Tongue (tissue), 2 donors: Measurements from ENCODE around the gene POLRMT. TPM values are rescaled to one million over a fixed set of nuclear protein-coding genes. Genes with fewer than 3 reads are reported as not detected.
A peak's percentile ranks its signal among the peaks of the same experiment; 100 is the strongest.

Experiments used
- DNase-seq: peaks from one replicate; pipeline ENCODE4 v3.0.0-alpha.2; 2015
- total RNA-seq: library from RNA; depleted of rRNA; stranded (reverse); fragments of >200 nt; gene quantifications from one replicate; pipeline ENCODE4 v1.2.3, GENCODE V29; 2014

Gene POLRMT
- total RNA-seq, 1 donor from 2014 or later = 25.1 TPM

GRCh38 chr19:662962-663681, 29.8 kb upstream of the POLRMT start, which contains the start of gene RNF126:
Gene RNF126 (minus strand): TSS chr19:663214. CDS start chr19:663121, 93 bp downstream.
- peak; percentile 95 for DNase-seq

GRCh38 chr19:662207-662961, 29.0 kb upstream of the POLRMT start:
- peak; percentile 53 for DNase-seq

GRCh38 chr19:661427-662196, 28.3 kb upstream of the POLRMT start:
- no peak for DNase-seq

GRCh38 chr19:660793-661426, 27.6 kb upstream of the POLRMT start:
- DNase-seq = no peak

- no peak for DNase-seq
Observed at GRCh38 chr19:658916-659839, 25.8 kb upstream of the POLRMT start.

- DNase-seq = no peak
Observed at GRCh38 chr19:658059-658839, 24.9 kb upstream of the POLRMT start.

GRCh38 chr19:657611-658010, 24.3 kb upstream of the POLRMT start:
- DNase-seq = no peak

GRCh38 chr19:656751-657559, 23.6 kb upstream of the POLRMT start:
- no peak for DNase-seq

- no peak for DNase-seq
Observed at GRCh38 chr19:655691-656090, 22.4 kb upstream of the POLRMT start.

GRCh38 chr19:653425-653824, 20.1 kb upstream of the POLRMT start:
- DNase-seq = no peak

GRCh38 chr19:652467-653389, 19.4 kb upstream of the POLRMT start:
- no peak for DNase-seq

- no peak for DNase-seq
Observed at GRCh38 chr19:651991-652390, 18.7 kb upstream of the POLRMT start.

- DNase-seq = no peak
Observed at GRCh38 chr19:651114-651818, 17.9 kb upstream of the POLRMT start.

GRCh38 chr19:650121-650520, 16.8 kb upstream of the POLRMT start:
- DNase-seq = no peak

- no peak for DNase-seq
Observed at GRCh38 chr19:648904-649801, 15.8 kb upstream of the POLRMT start.

- DNase-seq = no peak
Observed at GRCh38 chr19:648305-648704, 15.0 kb upstream of the POLRMT start.
